Astrocyte of the spinal cord (primary cell): ENCODE results near the gene TAF3.

ENCODE experiments used
- DNase-seq: peaks from one replicate; pipeline ENCODE4 v3.0.0; 2011; ENCODE audit warnings: low read depth, low spot score
- H3K4me3 ChIP-seq: 2 replicates; pipeline ENCODE4 v1.5.1; 2011; ENCODE audit warnings: low read depth, mild to moderate bottlenecking, low read length, moderate library complexity
- in situ Hi-C: cut with HindIII; loops from 2 replicates; pipeline ENCODE4 v1.10.0; 2017; ENCODE audit warnings: low sequenced_read_pairs
- TF ChIP-seq, protein P1 (sequence below): IDR thresholded peaks from 2 replicates; pipeline ENCODE4 v1.5.1; 2012; ENCODE audit warnings: low read depth, mild to moderate bottlenecking, low read length, inconsistent platforms

The TAF3 gene

DNA sequence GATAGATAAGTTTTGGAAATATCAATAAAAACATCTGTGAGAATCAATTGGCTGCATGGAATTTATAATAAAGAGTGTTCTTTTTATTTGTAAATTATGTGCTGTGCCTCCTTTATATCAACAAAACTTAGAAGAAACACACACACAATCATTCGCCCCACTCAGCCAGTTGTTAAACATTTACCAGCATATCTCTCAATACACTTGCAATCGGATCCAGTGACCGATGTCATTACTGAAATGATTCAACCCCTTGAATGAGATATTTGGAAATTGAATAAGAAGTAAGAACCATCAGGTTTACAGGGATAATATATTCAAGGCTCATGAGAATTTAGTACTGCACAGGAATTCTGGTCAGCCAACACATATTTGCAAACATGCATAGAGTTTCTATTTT is 35.6 kb downstream of the TAF3 start:
- TF ChIP-seq, protein P1, sequence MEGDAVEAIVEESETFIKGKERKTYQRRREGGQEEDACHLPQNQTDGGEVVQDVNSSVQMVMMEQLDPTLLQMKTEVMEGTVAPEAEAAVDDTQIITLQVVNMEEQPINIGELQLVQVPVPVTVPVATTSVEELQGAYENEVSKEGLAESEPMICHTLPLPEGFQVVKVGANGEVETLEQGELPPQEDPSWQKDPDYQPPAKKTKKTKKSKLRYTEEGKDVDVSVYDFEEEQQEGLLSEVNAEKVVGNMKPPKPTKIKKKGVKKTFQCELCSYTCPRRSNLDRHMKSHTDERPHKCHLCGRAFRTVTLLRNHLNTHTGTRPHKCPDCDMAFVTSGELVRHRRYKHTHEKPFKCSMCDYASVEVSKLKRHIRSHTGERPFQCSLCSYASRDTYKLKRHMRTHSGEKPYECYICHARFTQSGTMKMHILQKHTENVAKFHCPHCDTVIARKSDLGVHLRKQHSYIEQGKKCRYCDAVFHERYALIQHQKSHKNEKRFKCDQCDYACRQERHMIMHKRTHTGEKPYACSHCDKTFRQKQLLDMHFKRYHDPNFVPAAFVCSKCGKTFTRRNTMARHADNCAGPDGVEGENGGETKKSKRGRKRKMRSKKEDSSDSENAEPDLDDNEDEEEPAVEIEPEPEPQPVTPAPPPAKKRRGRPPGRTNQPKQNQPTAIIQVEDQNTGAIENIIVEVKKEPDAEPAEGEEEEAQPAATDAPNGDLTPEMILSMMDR: no peak
- DNase-seq: no peak
- no peak overlapping the region for H3K4me3 ChIP-seq
- in situ Hi-C loops: no loop called here

DNA sequence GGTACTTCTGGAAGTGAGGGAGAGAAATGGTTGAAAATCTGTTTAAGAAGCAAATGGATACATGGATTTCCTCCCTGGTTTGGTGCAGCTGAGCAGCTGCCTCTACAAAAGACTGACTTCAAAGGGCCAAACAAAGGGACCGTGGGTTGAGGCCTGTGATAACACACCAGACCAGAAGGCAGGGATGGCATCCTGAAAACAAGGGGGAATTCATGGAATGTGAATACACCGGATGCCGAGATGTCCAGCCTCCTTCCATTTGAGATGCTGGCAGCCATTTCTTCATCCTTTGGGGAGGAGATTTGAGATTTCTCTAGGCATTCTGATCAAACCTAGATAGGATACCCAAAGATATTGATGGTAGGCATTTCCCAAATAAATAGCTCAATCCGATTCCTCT is 36.9 kb downstream of the TAF3 start:
- TF ChIP-seq, protein P1: no peak
- no peak for DNase-seq
- in situ Hi-C loops: no loop called here
- H3K4me3 ChIP-seq: no peak overlapping the region

DNA sequence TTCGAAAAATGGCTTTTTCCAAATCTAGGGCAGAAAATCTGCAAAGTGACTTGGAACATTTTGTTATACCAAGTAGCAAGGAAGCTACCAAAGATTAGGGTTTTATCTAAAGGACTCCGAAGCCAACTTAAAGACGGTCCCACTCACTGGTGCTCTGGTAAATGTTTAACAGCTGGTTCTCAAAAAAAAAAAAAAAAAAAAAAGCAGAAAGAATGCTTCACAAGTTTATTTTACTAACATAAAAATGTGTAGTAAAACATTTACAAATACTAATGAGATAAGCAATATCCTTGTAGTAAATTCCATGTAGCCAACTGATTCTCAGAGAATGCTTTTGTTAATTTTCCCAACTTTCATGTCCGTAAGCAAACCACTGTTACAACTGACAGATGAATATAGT is 38.4 kb downstream of the TAF3 start:
- TF ChIP-seq, protein P1: no peak
- in situ Hi-C loops: no loop called here
- DNase-seq: no peak
- H3K4me3 ChIP-seq: no peak overlapping the region

DNA sequence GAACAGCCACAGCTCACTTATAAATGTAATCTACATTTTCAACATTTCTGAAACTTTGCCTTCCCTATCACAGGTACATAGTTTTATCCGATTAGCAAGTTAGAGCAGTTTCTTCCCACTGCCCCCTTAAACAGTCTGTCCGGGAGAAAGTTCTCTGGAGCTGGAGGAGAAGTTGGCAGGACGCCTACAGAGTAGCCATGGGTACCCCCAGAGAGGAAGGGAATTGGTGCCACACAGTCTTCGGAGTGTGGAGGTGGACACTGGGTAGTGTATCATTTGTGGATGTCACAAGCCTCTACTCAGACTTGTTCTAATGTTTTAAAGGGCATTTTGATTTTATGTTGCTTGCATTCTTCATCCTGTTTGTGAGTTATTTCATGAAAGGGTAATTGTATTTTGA is 39.0 kb downstream of the TAF3 start:
- in situ Hi-C loops: no loop called here
- no peak overlapping the region for H3K4me3 ChIP-seq
- TF ChIP-seq, protein P1: no peak
- no peak for DNase-seq

DNA sequence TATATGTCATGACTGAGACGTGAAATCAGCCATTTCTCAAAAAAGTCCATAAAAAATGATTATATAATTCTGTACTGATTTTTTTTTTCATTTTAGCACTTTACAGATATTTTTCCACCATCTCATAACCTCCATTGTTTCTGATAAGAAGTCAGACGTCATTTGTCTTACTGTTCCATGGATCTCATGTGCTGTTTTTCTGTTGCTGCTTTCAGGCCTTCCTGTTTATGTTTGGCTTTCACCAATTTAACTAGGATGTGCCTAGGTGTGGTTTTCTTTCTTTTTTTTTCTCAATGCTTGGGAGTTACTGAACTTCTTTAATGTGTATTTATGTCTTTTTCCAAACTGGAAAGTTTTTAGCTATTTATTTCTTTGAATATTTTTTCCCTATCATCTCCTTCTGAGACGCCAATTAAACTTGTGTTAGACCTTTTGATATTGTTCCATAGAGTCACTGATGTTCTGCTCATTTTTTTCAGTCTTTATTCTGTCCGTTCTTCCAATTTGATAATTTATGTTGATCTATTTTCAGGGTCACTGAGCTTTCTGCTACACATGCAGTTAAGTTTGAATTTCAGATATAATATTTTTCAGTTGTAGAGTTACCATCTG is 43.3 kb downstream of the TAF3 start:
- no peak for DNase-seq
- TF ChIP-seq, protein P1: no peak
- no peak overlapping the region for H3K4me3 ChIP-seq
- in situ Hi-C loops: no loop called here

DNA sequence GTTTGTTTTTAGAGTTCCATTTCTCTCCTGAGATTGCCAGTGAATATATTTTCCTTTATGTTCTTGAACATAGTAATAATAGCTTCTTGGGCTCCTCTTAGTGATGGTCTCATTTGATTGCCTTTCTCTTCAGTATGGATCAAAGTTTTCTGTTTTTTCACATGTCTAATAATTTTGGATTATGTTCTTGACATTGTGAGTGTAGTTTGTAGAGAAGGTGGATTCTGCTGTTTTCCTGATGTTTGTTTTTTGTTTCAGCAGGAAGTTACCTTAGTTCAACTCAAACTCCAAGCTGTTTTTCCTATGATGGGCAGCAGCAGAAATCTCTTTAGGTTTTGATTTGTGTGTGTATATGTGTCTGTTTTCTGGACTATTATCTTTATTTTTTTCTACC is 43.8 kb downstream of the TAF3 start:
- TF ChIP-seq, protein P1: no peak
- in situ Hi-C loops: no loop called here
- DNase-seq: no peak
- H3K4me3 ChIP-seq: no peak overlapping the region

DNA sequence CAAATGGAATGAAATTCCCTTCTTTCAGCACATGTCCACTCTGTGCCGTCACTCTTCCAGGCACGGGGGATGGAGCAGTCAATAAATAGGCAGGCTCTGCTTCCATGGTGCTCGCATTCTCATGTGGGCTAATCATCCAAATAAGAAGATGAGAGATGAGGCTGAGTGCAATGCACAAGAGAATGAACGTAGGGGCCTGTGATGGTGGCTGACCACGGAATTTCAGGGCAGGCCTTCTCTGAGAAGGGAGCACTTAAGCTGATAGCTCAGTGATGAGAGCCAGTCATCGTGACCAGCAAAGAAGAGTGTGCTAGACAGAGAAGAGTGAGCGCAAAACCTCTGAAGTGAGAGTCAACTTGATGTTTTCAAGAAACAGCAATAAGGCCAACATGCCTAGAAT is 47.9 kb downstream of the TAF3 start:
- H3K4me3 ChIP-seq: no peak overlapping the region
- in situ Hi-C loops: no loop called here
- TF ChIP-seq, protein P1: no peak
- DNase-seq: no peak
